ENCODE measurements around the gene NRXN3. TPM values are rescaled to one million over a fixed set of nuclear protein-coding genes. Genes with fewer than 3 reads are reported as not detected.
"Not testable (repeated sequence)": the region's sequence is repeated elsewhere in the genome, so short reads cannot be mapped to it uniquely, and the experiment has no call there.

Gene NRXN3
- total RNA-seq, 1 donor from 2014 or later = 8.7 TPM

DNA sequence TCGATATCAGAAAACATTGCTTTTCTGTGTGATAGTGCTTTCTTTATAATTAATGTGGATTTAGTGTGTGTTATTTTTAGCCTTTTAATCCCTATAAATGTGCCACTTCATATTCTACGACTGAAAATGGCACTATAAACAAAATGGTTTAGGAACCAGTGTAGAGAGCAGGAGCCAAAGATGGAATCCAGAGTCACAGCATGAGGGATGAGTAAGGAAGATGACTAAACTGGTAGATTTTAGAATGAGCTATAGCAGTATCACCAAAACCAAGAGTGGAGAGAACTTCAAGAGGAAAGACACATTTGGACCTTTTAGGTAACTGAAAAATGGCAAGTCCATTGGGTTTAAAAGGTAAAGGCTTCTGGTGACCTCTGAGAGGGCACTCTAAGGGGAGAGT lies 887.2 kb downstream of the NRXN3 start:
- DNase-seq (ENCODE audit: low spot score) = no peak

GRCh38 chr14:79062226-79062625 lies 892.1 kb downstream of the NRXN3 start:
- no peak for DNase-seq (ENCODE audit: low spot score)

GRCh38 chr14:79064214-79064613 lies 894.0 kb downstream of the NRXN3 start:
- DNase-seq (ENCODE audit: low spot score) = no peak

DNA sequence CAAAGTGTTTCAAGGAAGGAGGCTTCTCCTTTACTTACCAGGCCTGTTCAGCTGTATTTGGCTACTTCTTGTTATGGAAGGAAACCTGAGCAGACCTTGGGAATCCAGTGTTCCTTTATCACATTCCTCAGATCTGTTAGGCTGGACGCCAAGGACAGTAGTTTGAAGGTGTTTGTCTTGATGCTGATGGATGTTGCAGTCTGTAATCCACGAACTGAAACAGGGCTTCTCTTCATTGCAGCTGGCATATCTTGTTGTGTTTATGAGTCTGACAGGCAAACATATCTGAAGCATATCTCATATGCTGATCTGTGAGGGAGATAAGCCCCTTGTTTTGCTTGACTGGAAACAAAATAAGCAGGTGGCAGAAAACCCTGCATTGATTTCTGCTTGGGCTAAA lies 904.3 kb downstream of the NRXN3 start:
- no peak for DNase-seq (ENCODE audit: low spot score)

- no peak for DNase-seq (ENCODE audit: low spot score)
Measured at GRCh38 chr14:79076428-79076827, 906.3 kb downstream of the NRXN3 start.

DNA sequence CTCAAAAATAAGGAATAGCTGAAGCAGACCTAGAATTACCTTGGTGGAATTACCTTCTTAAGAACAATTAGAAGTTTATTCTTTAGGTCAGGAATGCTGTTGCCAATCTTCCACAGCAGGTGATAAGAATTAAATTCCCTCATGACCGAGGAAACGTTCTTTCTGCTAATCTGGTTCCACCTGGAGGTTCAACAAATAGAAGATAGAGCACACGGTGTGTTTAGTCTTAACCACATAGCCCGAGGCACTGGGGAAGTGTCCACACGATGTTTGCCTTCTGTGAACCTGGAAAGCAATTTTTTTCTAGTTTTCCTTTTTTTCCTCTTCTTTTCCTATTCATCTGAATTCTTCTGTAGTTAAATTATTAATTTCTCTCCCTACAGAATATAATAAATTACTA lies 906.9 kb downstream of the NRXN3 start:
- DNase-seq (ENCODE audit: low spot score) = no peak

DNA sequence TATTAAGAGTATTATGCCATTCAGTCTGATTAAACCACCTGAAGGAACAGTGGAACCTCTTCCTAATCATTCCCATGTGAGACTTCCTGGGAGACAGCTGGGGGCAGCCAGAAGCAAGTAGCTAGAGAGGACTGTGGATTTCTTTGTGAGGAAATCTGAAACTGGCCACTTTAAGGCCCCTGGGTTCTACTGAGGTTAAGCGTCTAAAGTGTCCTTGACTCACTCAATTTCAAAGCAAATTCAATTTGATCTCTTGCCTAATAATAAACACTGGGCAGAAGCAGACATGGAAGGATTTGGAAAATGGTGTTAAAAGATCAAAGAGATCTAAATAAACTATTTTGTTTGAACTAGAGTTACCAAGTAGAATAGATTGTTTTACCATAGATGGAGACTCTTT lies 909.9 kb downstream of the NRXN3 start:
- DNase-seq (ENCODE audit: low spot score) = no peak

GRCh38 chr14:79082883-79083282 lies 912.7 kb downstream of the NRXN3 start:
- DNase-seq (ENCODE audit: low spot score) = no peak

GRCh38 chr14:79083356-79083755 lies 913.2 kb downstream of the NRXN3 start:
- no peak for DNase-seq (ENCODE audit: low spot score)

- DNase-seq (ENCODE audit: low spot score) = no peak
Measured at GRCh38 chr14:79084861-79085260, 914.7 kb downstream of the NRXN3 start.

DNA sequence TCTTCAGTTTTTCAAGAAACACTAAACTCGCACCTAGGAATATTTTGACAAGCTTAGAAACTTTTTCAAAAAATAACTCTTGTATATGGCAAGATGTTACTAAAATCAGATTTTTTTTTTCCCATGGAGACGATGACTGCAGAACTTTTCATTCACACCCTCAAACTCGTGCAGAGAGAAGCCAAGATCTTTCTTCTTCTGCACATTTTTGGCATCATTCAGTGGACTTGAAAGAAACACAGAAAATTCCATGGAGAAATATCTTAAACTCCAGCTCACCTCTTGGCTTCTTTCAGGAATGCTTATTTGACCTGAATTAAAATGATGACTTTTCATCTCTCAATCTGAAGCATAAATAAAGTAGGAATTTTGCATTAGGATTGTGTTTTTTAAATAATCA lies 919.4 kb downstream of the NRXN3 start:
- peak; percentile 5 for DNase-seq (ENCODE audit: low spot score)

GRCh38 chr14:79090641-79091180 lies 920.5 kb downstream of the NRXN3 start:
- DNase-seq (ENCODE audit: low spot score) = no peak

- DNase-seq (ENCODE audit: low spot score) = no peak
Measured at GRCh38 chr14:79091381-79091963, 921.3 kb downstream of the NRXN3 start.

DNA sequence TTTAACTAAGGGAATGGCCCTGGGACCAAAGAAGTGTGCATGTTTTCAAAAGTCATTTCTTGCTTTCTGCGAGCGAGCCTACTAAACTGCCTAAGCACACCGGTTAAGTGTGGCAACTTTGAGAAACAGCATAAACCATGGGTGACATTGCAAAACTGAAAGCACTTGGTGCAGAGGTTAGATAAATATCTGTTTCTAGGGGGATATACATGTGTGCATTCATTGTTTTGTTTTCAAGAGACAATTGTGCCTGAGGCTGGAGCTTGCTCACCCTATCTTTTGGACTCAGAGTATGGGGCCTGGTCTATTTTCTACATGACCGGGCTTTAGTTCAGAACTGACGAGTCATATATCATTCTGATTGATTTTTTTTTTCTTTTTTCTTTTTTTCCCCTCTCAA lies 923.4 kb downstream of the NRXN3 start:
- DNase-seq (ENCODE audit: low spot score) = no peak

GRCh38 chr14:79094951-79095350 lies 924.8 kb downstream of the NRXN3 start:
- no peak for DNase-seq (ENCODE audit: low spot score)

DNA sequence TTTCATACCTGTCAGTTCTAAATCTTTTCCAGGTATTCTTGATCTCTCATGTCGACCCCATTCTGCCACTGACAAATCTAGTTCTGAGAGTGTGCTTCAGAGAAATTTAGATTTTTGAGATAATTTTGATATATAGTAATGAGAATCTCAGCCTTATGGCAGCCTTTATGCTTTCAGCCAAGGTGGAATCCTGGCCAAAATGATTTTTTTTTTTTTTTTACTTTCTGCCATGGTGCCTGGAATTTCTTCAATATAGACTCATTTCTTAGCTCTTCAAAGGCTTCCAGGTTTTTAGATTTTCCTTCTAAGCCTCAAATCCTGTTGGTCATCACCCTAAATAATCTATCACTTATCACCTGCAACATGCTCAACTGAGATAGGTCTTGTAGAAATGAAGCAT lies 926.6 kb downstream of the NRXN3 start:
- no peak for DNase-seq (ENCODE audit: low spot score)

DNA sequence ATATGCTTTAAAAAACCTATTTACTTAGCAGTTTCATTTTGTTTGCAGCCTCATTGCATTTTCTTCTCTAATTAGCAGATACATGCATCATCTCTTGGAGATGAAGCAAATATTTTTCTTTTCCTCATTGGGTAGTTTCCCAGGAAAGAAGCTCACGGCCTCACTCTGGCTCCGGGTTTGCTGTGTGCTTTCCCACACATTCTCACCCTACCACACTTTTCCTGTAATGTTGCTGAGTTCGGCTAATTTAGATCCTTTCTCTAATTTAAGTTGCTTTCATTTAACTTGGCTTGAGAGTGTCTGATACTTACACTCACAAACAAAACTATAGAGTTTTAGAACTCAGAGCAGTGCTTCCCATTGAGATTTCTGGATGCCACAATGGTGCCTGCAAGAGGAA lies 928.2 kb downstream of the NRXN3 start:
- DNase-seq (ENCODE audit: low spot score) = no peak

DNA sequence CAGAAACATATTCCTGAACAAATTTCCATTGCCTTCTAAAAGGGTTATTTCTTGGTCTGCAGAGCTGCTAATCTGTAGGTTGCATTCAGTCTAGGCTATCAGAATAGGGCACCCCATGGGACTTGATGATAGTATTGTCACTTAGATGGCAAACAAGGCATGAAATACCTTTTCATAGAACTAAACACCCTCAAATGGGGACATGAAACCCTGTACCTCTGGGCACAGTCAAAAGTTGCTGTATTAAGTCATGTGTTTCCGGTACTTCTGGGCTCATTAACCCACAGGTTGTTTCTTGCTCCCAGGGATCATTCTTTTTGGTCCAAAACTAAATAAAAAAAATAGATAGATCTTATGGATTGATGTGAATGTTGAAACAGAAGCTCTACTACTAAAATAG lies 930.4 kb downstream of the NRXN3 start:
- DNase-seq (ENCODE audit: low spot score) = no peak

GRCh38 chr14:79101388-79101787 lies 931.2 kb downstream of the NRXN3 start:
- DNase-seq (ENCODE audit: low spot score) = no peak

- DNase-seq (ENCODE audit: low spot score) = no peak
Measured at GRCh38 chr14:79103764-79104163, 933.6 kb downstream of the NRXN3 start.

- DNase-seq (ENCODE audit: low spot score) = not testable (repeated sequence)
Measured at GRCh38 chr14:79110564-79110963, 940.4 kb downstream of the NRXN3 start.

DNA sequence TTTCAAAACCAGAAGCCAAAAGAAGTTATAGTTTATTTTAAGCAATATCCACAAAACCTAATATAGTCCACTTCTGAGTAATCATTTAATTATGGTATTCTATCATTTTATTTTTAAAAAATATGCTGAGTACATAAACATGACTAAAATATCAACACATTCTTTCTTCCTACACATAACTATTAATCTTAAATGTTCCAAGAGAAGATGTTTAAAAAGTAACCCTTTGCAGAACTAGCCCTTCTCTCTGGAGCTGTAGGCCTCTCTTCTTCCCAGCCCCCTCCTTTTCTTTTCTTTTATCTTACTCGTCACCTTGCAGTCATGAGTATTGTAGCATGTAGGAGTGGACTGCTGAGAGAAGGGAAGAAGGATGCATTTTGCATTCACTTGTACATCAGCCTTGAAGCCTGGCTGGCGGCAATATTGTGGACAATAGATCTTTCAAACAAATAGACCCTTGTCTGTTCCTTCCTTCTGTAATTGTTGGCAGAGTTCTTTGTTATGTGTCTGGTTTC lies 941.9 kb downstream of the NRXN3 start:
- no peak for DNase-seq (ENCODE audit: low spot score)

- no peak for DNase-seq (ENCODE audit: low spot score)
Measured at GRCh38 chr14:79117561-79117960, 947.4 kb downstream of the NRXN3 start.

- no peak for DNase-seq (ENCODE audit: low spot score)
Measured at GRCh38 chr14:79118291-79118690, 948.1 kb downstream of the NRXN3 start.
